ENCODE results near the gene TPPP2.

TPPP2 gene

DNA sequence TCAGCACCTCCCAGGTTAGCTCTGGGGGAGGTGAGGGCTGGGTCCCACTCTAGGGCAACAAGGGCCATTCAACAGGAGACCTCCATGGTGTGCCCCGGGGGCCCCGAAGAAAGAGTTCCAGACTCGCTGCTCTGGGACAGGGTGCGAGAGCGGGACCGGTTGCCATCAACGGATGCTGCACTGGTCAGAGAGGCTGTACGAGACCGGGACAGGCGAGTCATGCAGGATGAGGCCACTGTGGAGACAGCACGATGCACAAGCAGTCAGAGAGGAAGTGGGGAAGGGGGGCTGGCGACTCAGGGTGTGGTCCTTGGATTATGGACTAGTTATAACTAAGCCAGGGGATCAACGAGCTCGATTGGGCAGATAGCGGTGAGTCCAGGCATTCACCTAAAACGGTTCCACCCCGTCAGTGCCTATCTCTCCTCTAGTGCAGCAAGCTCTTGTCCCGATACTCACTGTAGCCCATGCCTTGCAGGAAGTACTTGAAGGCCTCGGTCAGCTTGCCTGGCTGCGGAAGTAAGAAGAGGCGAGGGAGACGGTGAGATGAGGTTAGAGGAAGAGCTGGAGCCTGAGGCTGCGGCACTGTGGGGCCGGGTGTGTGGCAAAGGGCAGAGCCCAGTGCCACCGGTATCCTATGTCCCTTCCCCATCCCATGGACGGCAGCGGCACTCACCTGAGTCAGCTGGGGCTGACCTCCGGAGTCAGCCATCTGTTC lies 12.3 kb upstream of the TPPP2 start:
- DNase-seq: no peak

DNA sequence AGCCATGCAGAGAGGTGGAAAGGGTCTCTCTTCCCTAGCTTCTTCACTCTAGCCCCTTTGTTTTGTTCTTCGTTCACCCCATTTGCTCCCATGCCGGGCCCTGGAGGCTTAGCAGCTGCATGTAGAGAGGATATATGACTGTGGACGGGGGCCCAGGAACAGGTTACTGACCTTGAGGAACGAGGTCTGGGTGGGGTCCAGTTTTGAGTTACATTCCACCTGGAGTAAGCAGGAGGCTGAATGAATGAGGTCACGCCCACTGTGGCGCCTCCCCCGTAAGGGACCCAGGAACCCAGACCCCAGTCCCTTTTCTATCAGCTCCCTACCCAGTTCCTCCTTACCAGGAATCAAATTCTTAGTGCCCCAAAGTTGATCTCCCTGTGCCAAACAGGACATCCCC lies 11.7 kb upstream of the TPPP2 start:
- no peak for DNase-seq

DNA sequence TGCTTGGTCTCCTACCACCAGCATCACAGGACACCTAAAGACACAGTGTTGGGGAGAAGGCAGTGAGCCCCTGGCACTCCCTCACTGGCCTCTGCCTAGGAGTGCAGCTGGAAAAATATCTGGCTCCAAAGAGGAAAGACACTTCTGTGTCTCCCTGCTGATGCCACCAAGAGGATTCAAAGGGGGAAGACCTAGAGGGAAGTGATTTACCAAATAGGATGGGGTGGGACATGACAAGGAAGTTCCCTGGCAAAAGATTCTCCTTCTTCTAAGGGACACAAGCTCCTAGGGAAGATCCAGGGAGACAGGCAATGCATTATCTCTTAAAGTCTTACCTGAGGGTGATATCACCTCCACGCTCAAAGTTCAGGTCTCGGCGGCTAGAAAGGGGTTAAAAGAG lies 11.2 kb upstream of the TPPP2 start:
- no peak for DNase-seq

DNA sequence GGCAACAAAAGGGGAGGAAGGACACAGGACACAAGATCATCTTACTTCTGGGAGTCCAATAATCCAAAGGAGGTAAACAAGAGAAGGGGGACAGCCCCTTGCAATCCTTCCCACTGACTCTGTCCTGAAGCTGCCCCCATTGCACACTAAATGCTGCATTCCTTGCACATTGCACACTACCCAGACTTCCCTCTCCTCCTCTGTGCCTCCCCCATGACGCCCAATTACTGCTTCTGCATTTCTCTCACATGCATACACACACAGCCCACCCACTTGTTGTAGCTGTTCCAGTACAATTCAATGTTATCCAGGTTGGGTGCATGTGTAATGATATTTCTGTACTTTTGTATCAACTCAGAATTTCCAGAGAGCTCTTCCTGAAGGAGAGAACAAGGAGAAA lies 10.7 kb upstream of the TPPP2 start:
- no peak for DNase-seq

DNA sequence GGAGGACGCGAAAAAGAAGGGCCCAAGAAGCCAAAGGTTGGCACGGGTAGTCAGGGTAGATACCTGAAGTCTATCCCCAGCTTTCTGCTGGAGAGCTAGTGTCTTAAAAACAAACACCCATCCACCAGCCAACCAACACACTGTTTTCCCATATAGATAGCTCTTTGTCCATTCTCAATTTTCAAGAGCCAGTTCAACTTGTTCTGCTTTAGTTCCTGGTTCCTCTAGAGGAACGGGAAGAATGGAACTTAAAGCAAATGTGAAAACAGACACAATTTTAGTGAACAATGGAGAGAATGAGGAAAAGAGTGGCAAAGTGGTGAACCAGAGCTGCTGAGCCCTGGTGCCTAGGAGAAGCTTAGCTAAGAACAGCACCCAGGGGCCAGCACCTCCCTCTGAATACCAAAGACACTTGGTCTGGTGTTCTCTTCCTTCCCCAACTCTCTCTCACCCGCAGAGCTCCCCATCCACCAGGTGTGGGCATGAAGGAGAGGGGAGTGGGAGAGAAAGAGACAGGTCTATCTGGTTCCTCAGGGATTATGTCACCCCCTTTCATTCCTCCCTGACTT lies 9.0 kb upstream of the TPPP2 start:
- DNase-seq: no peak

DNA sequence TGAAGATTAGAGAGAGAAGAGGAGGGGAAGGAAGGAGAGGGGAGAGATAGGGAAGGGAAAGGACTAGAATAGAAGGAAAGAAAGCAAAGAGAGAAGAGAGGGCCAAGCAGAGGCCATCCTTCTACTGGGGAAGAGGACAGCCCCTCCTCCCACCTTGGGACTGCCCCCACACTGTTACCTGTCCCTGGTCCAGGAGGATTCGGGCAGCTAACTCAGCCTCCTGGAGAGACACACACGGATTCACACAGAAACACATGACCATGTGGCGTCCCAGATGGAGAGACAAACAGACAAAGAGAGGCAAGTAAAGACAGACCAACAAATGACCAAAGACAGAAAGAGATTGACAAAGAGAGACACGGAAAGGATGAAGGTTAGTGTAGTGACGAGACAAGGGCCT lies 7.3 kb upstream of the TPPP2 start:
- no peak for DNase-seq

DNA sequence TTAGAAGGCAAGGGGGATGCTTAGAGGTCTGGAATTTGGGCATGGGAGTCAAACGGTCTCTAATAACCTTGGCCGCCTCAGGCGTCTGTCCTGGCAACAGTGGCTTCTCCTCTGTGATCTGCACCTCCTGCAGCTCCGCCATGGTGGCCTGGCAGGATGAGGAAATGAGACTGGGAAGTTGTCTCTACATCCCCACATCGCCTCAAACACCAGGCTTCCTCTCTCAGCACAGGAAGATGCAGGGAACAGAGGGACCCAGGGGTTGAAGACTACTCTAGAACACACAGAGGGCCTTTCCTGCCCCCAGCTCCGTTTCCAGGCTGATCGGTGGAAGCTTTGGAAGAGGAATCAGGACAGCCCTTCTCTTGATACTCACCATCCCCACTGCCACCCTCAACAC lies 6.8 kb upstream of the TPPP2 start:
- DNase-seq: no peak

DNA sequence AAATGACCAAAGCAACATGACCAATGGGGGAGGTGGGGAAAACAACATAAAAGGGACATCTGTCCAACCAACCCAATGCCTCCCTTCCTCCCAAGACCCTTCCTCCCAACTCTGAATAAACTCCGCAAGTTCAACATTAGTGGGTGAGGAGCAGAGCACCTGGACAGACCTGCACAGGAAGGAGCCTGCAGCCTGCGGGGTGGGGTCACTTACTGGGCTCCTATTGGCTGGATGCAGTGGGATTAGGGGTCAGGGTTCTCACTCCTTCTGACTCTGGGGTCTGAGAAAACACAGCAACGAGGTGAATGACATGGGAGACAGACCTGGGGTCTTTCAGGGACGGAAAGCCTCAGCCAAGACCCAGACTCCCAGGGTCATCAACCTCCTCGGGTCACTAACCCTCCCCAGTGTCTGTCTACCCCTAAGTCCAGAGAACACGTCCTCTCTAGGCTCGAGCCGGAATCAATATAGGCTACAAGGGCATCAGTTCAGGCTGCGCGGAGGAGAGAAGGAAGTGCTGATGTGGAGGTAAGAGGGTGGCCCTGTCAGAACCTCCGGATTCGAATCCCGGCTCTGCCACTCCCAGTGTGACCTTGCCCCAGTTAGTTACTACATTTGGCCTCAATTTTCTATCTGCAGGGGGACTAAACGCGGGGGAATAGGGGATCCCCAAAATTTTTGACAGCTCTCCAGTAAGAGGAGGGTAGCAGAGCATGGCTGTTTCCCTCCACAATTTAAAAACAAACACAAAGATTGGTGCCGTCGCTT lies 6.0 kb upstream of the TPPP2 start:
- DNase-seq: no peak

DNA sequence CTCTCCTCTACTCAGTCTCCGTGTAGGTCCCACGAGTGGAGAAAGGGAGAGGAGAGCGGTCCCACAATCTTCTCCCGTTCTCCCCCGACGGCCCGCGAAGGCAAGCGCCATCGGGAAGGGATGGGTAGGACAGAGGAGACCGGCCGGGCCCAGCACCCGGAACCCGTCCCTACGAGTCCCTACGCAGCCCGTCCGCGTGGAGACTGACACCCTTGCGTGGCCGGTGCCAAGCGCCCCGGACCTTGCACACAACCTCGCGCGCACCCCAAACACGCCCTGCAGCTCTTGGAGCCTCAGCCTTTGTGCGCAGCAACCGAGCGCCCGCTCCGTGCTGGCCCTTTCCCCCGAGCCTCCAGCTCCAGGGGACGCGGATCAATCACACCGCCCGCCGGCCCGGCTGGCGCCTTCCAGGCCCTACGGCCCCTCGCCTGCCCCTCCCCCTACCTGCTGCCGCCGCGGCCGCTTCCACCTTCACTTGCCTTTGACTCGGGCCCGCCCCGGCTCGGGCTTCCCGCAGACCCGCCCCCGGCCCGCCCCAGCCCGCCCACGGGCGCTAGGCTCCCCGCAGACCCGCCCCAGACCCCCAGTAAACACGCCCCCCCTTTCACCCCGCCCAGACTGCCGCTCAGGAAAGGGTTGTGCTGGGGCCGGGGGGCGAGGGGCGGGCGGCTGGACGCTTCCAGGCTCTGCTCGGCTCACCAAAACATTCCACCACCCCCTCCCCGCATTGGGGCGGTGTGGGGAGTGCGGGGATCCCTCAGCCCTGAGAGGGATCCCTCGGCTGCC lies 5.2 kb upstream of the TPPP2 start, which contains the start of gene NDRG2:
Gene NDRG2, minus strand, starts transcription at position 477 of the 786 bp plus-strand sequence. CDS start 1,746 bp downstream, outside the sequence.
- DNase-seq: no peak

DNA sequence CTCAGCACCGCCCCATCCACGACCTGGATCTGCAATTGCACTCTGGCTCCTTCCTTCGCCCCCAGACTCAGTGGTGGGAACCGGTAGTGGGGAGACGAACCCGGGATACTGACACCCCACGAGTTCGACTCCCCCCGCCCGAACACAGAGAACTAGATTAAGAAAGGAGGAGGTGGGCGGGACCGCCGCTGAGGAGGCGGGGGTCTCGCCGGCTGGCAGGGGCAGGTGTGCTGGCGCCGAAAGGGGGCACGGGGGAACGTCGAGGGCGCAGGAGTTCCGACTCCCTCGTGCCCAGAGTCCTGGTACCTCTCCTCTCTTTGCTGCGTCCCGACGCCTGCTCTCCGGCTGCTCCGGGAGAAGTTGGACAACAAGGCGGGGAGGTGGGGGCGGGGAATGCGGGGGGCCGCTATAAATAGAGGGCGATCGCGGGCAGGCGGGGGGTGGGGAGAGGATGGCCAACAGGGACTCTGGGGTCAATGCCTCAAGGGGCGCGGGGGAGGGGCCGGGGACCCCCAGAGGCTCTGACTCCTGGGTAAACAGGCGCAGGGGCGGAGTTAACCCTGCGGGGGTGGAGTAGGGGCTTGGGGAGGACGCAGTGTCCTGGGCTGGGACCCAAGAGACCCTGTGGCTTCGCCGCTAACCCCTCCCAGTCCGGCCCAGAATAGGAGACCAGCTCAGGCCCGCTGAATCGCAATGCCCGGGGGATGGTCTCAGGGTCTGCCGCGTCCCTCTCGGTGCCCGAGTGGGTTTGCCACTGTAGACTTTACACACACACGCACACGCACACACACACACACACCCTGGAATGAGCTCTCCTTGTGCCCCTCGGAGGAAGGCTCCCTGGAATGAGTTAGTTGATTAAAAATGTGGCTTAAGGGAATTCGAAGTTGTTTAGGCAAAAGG lies 4.4 kb upstream of the TPPP2 start:
- no peak for DNase-seq

DNA sequence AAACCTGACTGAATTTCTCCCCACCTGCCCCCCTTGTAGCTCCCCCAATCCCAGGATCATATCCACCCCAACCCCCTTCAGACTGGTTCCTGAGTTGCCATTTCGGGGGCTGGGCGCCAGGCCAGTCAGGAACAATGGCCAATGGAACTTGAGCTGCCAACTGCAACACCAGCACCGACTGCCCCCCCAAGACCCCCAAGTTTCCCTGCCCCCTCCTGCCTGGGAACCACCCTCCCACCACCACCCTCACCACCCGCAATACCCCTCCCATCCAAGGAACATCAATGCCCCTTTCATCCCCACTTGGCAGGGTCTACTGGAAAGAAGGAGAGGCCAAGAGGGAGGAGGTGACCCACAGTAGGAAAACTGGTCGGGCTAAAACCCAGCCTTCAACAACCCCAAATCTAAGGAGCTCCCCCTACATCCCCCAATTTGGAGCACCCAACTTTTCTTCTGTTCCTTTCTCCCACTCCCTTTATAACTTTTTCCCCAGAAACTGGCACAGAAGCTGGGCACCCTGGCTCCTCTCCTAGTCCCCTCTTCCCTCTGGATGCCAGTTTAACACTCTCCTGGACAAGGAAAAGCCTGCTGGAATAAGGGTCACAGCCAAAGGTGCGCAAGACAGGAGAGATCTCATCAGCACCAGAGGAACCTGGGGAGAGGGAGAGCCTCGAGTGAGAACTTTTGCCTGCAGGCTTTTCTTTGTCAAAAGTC lies 3.6 kb upstream of the TPPP2 start:
- no peak for DNase-seq

DNA sequence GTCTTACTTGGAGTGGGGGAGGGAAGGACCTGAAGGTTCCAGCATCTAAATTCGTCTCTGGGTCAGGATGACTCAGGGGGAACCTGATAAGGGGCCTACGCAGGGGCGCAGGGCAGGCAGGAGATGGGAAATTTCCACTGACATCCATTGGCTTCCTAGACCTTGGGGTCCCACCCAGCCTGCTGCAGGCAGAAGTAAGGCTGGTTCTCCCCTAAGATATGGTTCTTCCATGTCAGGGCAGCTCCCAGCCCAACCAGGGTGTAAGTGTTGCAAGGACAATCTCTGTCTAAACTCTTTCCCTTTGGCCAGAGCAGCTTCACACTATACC lies 3.1 kb upstream of the TPPP2 start:
- DNase-seq: no peak

DNA sequence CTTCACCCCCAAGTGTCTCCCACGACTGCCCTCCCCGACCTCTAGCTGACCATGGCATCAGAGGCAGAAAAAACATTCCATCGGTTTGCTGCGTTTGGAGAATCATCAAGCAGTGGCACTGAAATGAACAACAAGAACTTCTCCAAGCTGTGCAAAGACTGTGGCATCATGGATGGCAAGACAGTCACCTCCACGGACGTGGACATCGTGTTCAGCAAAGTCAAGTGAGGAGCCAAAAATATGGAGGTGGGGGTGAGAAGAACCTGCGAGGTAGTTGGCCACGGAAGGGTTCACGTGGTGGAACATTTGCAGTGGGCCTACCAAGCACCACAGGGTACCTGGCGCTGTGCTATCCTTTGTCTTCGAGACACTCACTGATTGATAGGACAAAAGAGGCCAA lies 514 bp downstream of the TPPP2 start:
- no peak for DNase-seq

DNA sequence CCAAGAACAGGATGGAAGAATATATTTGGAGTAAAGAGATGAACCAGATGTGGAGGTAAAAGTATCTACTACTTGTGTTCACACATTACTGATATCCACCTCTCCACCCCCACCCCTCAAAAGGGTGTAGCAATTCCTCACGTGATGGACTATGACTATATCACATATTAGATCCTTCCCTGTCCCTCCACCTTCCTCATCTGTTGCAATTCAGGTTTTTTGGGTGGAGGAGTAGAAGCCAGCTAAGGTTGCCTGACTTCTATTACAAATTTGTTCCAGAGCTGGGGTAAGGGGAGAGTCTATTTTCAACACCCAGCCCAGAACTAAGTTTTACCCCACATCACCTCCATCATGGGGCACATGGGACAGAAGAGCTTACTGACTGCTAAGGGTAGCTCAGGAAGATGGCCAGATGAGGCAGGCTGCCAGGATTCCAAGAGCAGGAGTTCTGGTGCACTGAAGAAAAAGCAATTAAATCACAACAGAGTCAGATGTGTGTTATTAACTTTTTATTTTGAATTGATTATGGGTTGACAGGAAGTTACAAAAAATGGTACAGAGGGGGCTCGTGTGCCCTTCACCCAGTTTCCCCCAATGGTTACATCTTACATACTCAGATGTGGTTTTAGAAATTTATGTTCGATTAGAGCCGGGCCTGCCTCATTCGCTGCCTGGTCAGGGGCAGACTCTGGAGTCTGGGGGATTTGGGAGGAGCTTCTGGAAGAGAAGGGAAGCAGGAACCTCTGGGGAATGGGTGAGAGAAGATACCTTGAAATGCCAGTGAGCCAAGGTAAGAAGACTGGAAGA lies 2.5 kb downstream of the TPPP2 start:
- no peak for DNase-seq

DNA sequence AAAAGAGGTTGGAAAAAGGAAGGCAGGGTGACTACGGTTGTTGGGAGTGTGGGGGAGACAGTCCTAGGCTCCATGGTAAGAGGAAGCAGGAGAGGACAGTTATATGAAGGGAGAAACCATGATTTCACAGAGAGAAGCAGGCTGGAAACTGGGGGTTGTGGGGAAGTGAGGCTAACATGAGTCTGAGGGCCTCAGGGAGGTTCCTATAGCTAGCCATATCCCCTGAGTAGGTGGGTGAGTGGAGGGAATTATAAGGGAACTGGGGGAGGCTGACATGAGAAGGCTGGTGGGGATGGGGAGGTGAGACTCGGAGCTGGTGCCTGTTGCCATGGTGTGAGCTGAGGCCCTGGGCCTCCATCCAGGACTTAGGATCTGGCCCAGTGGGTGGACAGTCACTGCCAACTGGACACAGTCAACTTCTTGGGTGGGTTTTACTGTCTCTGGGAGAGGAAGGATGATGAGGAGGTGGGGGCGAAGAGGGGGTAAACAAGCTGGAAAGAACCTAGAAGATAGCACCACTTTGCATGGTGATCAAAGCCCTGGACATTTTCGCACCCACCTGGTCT lies 3.2 kb downstream of the TPPP2 start:
- no peak for DNase-seq

DNA sequence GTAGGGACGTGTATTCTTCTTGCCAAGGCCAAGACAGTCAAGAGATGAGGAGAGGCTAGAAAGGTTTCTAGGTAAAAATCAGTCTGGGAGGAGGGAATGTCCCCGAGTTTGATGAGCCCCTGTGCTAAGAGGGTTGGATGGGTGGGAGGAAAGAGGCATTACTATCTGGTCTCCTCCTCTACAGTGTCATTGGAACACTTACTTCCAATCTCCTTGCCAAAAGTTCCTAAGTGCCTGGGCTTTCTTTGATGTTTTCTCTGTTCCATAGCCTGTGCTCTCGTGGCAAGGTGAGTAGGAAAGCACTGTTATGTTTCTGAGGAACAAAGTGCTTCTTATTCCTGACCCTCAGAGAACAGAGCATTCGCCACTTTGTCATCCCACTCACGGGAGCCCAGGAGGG lies 4.7 kb downstream of the TPPP2 start, which contains the start of gene RNASE13:
Gene RNASE13, minus strand, starts transcription at position 101 of the 400 bp plus-strand sequence. CDS start 519 bp downstream, outside the sequence.
- no peak for DNase-seq

DNA sequence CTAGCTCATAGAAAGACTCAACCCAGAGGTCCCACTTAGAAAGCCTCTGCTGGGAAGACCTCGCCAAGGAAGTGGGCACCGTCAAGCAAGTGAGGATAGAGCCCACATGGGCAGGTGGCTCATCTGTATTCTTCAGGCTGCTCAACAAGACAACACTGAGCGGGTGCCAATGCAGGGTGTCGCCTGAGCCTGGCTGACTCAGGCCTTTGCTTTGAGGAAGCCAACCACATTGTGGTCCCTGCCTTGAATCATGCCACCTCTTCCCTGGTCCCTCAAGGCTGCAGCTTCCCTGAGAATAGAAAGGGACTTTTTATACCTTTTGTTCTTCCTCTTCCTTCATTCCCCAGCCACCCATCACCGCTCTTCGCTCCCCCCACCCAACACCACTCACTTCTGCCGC lies 6.7 kb downstream of the TPPP2 start:
- no peak for DNase-seq

DNA sequence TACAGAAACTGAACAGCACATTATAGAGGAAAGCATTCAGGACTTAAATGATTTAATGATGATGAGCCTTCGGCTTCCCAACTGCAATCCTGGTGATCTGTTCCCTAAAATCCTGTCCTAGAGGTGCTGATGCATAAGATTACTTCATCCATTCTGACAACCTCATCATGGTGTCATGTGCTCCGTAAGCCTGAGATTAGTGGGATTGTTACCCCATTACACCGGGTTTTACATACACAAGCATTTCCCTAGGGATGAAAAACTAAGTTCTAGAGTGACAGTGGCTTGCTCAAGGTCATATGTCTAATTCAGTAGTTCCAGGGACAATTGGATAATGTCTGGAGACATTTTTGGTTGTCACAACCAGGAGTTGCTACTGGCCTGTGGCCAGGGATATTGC lies 7.1 kb downstream of the TPPP2 start:
- DNase-seq: no peak

DNA sequence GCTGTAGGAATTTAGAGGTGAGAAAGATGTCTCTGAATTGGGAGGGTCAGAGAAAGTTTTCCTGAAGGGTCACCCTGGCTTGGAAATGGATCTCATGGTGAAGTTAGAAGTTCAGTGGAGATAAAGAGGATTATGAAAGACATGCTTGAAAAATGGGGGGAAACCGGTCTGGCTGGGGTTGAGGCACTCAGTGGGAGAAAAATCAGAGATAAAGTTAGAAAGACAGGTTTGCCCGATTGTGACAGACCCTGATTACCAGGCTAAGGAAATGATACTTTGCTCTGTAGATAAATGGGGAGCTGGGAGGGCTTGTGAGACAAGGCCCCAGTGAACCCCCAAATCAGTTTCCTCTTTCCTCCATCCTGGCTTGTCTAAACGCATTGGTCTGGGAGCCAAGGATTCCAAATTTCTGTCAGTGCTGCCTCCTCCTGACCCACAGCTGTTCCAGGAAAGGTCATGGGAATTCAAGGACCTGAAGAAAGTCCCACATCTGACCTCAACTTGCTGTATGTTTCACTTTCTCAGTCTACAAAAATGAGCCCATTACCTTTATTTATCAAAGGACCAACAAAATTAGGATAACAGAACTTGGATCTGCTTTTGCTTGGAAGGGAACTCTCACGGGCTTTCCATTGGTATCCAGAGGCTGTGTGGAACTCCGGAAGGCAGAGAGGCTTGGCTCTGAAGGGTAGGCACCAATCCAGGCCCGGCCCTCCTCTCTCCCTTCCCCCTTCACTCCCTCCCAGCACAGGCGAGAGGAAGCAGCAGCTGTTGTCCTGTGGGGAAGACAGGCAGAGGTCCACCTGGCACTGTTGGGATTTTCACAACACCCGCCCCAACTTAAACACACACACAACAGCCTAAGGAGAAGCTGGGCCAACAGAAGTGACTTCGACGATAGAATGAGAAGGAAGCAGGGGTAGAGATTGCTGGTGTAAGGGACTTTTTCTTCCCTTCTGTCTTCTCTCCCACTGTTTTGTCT lies 8.7 kb downstream of the TPPP2 start:
- no peak for DNase-seq
